ENCODE data around the gene LBX2.

Gene LBX2

DNA sequence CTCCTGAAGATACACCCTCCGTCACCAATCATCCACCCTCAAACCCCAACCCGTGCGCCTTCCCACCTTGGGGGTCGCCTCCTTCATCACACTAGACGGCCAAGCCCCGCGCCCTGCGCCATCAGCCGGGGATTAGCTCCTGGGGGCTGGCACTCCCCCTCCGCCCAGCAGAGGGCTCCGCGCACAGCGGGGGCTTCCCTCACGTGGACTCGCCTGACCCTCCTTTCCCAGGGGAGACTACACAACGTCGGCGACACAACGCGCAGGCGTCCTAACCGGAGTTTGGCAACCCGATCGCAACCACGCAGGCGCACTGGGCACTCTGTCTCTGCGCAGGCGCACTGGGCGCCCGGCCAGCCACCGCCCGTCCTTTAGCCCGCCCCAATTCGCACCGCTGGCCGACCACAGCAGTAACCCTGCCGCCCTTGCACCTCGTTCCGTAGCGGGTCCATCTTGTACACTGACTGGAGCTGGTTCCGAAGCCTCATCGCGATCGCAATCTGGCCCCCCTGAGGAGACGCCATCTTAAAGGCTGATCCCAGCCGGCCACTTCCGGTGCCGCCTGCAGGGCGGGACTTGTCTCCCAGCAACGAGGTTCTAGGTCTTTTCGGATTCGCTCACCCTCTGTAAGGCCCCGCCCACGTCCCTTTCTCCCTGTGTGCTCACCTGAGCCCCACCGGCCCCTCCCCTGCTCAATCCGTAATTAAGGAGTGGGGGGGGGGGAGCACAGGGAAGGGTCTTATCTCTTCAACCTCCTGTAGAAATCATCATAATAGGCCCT is 7.9 kb upstream of the LBX2 start, which contains the start of gene PCGF1:
PCGF1 (minus strand) TSS at position 551 of the 781 bp plus-strand sequence; CDS start at position 524, 27 bp downstream.
- peak within 1 kb of the TSS; percentile 87 for H3K4me3 ChIP-seq (ENCODE audit: low read depth, low read length)
- 0 out of 2 replicates have a peak, but pooled peaks have one; percentile 9 for TF ChIP-seq CTCF (IDR thresholded peaks at IDR 0.05; ENCODE audit: low read depth, low read length)

DNA sequence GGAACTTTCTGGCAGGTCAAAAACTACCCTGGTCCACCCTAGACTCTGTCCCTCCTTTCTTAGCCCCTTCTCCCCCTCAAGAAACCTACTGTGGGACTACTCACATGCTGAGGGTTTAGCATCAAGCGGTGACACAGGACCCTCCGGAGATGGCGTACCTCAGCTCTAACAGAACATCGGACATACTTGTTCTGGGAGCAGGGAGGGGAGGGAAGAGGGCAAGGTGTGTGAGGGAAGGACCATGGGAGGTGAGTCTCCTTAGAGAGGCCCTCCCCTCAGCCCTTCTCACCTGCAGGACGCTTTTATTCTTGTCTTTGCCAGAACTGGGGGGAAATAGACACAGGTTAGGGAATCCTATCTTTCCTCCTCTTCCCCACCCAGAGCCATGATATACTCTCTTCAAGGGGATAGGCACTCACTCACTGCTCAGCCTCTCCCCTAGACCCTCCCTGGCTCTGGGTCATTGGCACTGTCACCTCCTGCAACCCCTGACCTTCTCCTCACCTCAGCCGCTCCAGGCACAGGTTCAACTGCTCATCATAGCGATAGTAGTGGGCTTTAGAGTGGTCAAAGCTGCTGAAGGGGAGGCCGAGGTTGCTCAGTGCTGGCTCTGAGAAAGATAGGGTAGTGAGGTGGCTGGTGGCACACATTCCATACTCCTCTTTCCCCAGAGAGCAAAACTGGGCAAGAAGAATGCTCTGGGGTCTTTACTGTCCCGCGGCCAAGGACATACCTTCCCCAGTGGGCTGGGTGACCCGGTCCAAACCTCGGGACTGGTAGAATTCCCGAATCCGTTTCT is 6.2 kb upstream of the LBX2 start:
- H3K4me3 ChIP-seq (ENCODE audit: low read depth, low read length) = peak overlapping the region; percentile 25
- TF ChIP-seq CTCF (IDR thresholded peaks at IDR 0.05; ENCODE audit: low read depth, low read length) = no peak

DNA sequence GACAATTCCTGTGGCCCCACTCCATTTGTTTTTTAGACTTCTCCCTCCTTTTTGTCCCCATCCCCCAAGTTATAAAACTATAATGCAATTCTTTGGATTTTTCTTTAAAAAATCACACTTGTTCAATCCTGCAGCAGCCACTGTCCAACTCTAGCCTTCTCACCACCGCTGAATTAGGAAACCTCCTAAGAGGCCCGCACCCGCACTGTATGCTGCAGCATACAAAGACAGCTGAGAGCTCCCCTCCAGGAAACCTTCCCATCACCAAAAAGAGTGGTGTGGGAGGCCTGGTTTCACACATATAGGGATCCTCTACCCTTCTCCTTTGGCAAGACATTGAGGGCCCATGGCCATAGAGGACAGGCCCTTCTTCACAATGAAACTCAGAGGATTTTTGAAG is 5.2 kb upstream of the LBX2 start:
- no peak for TF ChIP-seq CTCF (IDR thresholded peaks at IDR 0.05; ENCODE audit: low read depth, low read length)
- no peak overlapping the region for H3K4me3 ChIP-seq (ENCODE audit: low read depth, low read length)

- peak overlapping the region; percentile 59 for H3K4me3 ChIP-seq (ENCODE audit: low read depth, low read length)
- no peak for TF ChIP-seq CTCF (IDR thresholded peaks at IDR 0.05; ENCODE audit: low read depth, low read length)
Observed at GRCh38 chr2:74503506-74504475, 4.4 kb upstream of the LBX2 start.

- peak overlapping the region; percentile 59 for H3K4me3 ChIP-seq (ENCODE audit: low read depth, low read length)
- no peak for TF ChIP-seq CTCF (IDR thresholded peaks at IDR 0.05; ENCODE audit: low read depth, low read length)
Observed at GRCh38 chr2:74502720-74503505, 3.5 kb upstream of the LBX2 start.

DNA sequence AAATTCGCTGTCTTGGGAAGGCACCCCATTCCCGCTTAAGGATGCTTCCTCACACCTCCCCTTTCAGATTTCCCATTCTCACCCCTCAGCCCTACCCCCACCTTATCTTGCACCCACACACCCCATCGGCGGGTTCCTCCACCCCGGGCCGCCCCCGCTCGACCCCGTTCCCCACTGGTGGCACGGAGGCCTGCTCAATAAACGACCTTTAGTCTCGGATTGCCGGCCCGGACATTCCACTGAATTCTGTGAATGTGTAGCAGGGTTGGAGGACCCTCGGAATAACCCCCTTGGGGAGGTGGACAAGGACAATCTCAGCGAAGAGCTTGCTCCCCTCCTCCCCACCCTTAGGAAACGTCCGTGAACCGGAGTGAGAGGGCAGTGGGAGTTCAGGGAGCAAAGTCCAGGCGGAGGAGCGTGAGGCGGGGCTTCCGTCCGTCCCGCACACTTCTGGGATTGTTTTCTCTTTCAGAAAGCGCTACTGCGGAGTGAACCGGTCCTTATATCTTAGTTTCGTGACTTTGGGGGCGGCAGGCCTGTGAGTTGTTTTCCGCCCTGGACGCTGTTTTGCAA is 2.8 kb upstream of the LBX2 start:
- TF ChIP-seq CTCF (IDR thresholded peaks at IDR 0.05; ENCODE audit: low read depth, low read length) = no peak
- peak overlapping the region; percentile 59 for H3K4me3 ChIP-seq (ENCODE audit: low read depth, low read length)
